Muscle of leg (tissue), 11 donors: ENCODE measurements around the gene CCM2. TPM values are rescaled to one million over a fixed set of nuclear protein-coding genes. Genes with fewer than 3 reads are reported as not detected.

Source experiments
- DNase-seq: peaks from one replicate; pipeline ENCODE4 v3.0.0; 2013
- H3K27ac ChIP-seq: one replicate; pipeline ENCODE4 v1.5.1; 2013; ENCODE audit warnings: mild to moderate bottlenecking, low read length, control low read depth
- H3K27me3 ChIP-seq: one replicate; pipeline ENCODE4 v1.6.1; 2013; ENCODE audit warnings: low read length; ENCODE audit not compliant: control insufficient read depth, insufficient read depth
- H3K36me3 ChIP-seq: one replicate; pipeline ENCODE4 v1.6.1; 2013; ENCODE audit warnings: low read length; ENCODE audit not compliant: control insufficient read depth, insufficient read depth
- H3K4me1 ChIP-seq: one replicate; pipeline ENCODE4 v1.6.1; 2013; ENCODE audit warnings: low read length; ENCODE audit not compliant: control insufficient read depth, insufficient read depth
- H3K4me3 ChIP-seq: one replicate; pipeline ENCODE4 v1.5.1; 2013; ENCODE audit warnings: low read length, control low read depth
- H3K9me3 ChIP-seq: replicated peaks from 2 replicates; pipeline ENCODE4 v1.6.1; 2013; ENCODE audit warnings: low read depth, low read length; ENCODE audit not compliant: control insufficient read depth
- whole genome bisulfite sequencing: methylation state at CpG from one replicate; pipeline ENCODE4 v1.1.5; 2013; ENCODE audit warnings: missing lambda C conversion rate; ENCODE audit not compliant: insufficient coverage; 5-methylcytosine and 5-hydroxymethylcytosine counted together
- polyA plus RNA-seq, 8 donors: library from polyadenylated mRNA; unstranded; fragments of 120-200 nt; gene quantifications; one replicate each; pipeline versions ENCODE4 v1.2.1 to v1.2.3, GENCODE V29; 2013; ENCODE audit warnings: inconsistent platforms in 1 of 8, low replicate concordance in 1 of 8; ENCODE audit not compliant: insufficient read length in 8 of 8, insufficient read depth in 1 of 8
- total RNA-seq: library from RNA; stranded (reverse); fragments of 120-200 nt; gene quantifications from one replicate; pipeline ENCODE4 v1.2.4, GENCODE V29; 2013

The CCM2 gene
- total and polyA plus RNA-seq, 9 donors: 36.1 to 47.2 (median 43.1) TPM

DNA sequence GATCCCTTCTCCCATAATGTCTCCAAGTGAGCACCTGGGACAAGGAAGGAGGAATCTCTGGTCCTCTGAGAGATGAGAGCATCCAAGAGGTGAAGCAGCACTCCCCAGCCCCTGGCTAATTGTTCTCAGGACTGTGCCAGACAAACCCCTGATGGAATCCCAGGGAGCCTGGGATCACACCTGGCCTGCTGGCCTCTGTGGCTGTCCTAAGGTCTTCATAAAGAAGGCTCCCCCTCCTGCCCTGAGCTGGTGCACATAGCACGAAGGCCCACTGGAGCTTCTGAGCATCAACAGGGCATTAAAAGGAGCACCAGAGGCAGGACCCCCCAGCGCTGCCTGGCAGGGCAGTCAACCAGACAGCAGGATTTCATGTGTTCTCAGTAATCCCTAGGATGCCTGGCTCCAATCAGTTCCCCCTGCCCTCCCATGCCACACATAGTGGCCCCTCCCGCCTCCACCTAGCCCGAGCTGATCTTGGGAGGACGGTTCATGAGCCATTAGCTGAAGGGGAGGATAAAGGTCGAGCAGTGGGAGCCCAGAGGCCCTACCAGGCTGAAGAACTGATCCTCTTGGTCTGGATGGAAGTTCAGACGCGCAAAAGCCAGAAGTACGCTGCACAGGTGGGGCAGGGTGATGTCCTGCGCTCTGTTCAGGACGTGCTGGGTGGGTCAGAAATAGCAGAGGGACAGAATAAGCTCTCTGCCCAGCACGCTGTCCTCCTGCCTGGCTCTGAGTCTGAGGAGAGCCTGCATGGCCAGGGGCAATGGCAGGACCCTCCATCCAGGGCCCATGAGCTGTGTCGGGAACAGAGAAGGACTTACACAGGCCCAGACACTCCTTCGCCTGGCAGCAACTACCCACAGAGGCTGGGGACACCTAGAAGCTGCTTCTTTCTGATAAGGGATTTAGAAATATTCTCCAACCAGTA, 103.0 kb downstream of the CCM2 start:
- DNase-seq: no peak
- no peaks in the 10 kb centered on the region for H3K4me1 ChIP-seq
- H3K36me3 ChIP-seq: peaks cover 91% of the 10 kb centered on the region
- no peak overlapping the region for H3K27ac ChIP-seq
- no peaks in the 10 kb centered on the region for H3K9me3 ChIP-seq
- WGBS: 93% methylated on average over 8 of the region's 14 CpGs
- H3K27me3 ChIP-seq: no peaks in the 10 kb centered on the region
- no peak overlapping the region for H3K4me3 ChIP-seq

DNA sequence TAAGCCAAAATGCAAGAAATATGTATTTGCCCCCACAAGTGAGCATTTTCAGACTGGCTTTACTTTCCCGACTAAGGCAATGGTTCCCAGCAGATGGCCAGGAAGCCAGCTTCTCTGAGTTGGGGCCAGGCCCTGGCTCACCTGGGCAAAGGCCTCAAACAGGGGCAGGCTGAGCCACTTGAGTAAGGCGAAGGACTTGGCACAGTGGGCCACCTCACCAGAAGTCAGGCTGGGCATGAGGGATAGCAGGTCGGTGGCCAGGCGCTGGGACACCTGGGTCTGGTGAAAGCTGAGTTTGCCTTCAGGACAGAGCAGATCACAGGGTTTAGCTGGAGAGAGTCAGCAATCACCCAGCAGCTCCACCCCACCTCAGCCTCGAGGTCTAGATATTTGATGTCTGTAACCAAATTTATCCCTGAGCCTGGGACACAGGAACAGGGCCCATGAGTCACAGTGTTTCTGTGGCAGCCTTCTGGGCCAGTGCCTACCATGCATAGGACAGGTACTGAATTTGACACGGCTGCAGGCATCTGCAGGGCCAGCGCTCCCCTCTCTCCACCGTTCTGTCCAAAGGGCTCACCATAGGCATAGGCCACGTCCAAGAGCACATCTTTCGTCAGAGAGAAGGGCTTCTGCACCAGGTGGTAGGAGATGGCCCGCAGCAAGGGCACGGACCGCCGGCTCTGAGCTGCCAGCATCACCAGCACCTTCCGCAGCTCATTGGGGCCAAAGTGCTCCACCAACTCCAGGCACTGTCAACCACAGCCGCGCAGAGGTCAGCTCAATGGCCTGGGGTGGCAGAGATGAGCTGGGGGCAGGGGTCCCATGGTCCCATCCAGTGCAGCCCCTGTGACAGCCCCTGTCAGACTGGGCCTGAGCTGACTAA, 104.2 kb downstream of the CCM2 start:
- no peaks in the 10 kb centered on the region for H3K27me3 ChIP-seq
- no peak for DNase-seq
- no peaks in the 10 kb centered on the region for H3K9me3 ChIP-seq
- no peak overlapping the region for H3K27ac ChIP-seq
- H3K4me3 ChIP-seq: no peak overlapping the region
- no peaks in the 10 kb centered on the region for H3K4me1 ChIP-seq
- WGBS: 94% methylated on average over 14 of the region's 17 CpGs
- peaks cover 97% of the 10 kb centered on the region for H3K36me3 ChIP-seq

- H3K36me3 ChIP-seq: peaks cover 91% of the 10 kb centered on the region
- WGBS: 93% methylated on average over 12 of the region's 12 CpGs
- H3K27ac ChIP-seq: no peak overlapping the region
- H3K4me1 ChIP-seq: peaks cover under 1% of the 10 kb centered on the region
- no peak for DNase-seq
- H3K4me3 ChIP-seq: no peak overlapping the region
- H3K27me3 ChIP-seq: no peaks in the 10 kb centered on the region
- no peaks in the 10 kb centered on the region for H3K9me3 ChIP-seq
Observed at GRCh38 chr7:45104844-45105587, 105.0 kb downstream of the CCM2 start.

- Histone ChIP-seq H3K36me3 (peaks cover 84% of the 10 kb centered on the region), H3K27ac (no peak overlapping the region), H3K4me3 (no peak overlapping the region), H3K4me1 (peaks cover 3% of the 10 kb centered on the region), H3K9me3 (no peaks in the 10 kb centered on the region), H3K27me3 (no peaks in the 10 kb centered on the region)
- no peak for DNase-seq
- WGBS: 95% methylated on average over 6 of the region's 8 CpGs
Observed at GRCh38 chr7:45105588-45106188, 105.7 kb downstream of the CCM2 start.

DNA sequence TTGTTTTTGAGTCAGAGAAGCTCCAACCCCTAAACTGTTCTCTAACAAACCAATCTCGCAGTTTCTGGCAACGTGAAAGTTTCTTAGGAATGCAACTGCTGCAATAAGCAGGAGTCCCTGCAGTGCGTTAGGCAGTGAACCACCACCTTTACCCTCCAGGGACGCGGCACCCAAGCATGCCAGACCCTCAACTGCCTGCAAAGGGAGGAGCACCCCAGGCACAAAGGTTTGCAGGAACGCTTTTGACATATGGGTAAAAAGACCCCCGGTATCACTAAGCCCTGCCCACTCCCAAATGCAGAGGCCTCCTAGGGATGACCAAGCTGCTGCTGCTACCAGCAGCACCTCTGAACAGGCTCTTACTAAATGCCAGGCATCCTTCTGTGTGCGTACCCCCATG, 106.8 kb downstream of the CCM2 start:
- no peak overlapping the region for H3K27ac ChIP-seq
- peaks cover 3% of the 10 kb centered on the region for H3K4me1 ChIP-seq
- H3K4me3 ChIP-seq: no peak overlapping the region
- H3K36me3 ChIP-seq: peaks cover 73% of the 10 kb centered on the region
- no peaks in the 10 kb centered on the region for H3K9me3 ChIP-seq
- DNase-seq: no peak
- WGBS: 83% methylated on average over 1 of the region's 8 CpGs
- H3K27me3 ChIP-seq: no peaks in the 10 kb centered on the region

- no CpG with 5 or more reads among the region's 3 CpGs for WGBS
- no peak overlapping the region for H3K4me3 ChIP-seq
- no peaks in the 10 kb centered on the region for H3K9me3 ChIP-seq
Observed at GRCh38 chr7:45107356-45107755, 107.4 kb downstream of the CCM2 start.

DNA sequence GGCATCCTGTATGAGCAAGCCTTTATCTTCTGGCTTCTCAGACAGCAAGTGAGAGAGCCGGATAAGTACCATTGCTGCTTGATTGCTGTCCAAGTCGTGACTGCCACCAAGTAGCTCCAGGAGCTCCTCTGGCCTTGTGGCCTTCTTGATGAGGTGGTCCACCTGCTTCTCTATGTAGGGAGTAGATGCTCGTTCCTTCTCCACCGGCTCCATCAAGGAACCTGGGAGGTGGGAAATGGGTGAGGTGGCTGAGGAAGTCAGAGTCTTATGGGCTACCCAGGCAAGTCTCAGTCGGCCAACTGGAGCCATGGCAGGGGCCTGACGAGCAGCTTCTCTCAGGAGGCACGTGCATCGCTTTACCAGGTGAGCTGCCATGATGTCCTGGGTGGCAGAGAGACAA, 108.9 kb downstream of the CCM2 start:
- no peaks in the 10 kb centered on the region for H3K9me3 ChIP-seq
- WGBS: 94% methylated on average over 8 of the region's 8 CpGs
- peaks cover 10% of the 10 kb centered on the region for H3K4me1 ChIP-seq
- H3K27me3 ChIP-seq: no peaks in the 10 kb centered on the region
- no peak overlapping the region for H3K27ac ChIP-seq
- H3K4me3 ChIP-seq: no peak overlapping the region
- peaks cover 52% of the 10 kb centered on the region for H3K36me3 ChIP-seq
- no peak for DNase-seq

More at GRCh38 chr7:45107356-45107755, 107.4 kb downstream of the CCM2 start:
- no peaks in the 10 kb centered on the region for H3K27me3 ChIP-seq
- no peak overlapping the region for H3K27ac ChIP-seq
- H3K36me3 ChIP-seq: peaks cover 67% of the 10 kb centered on the region
- peaks cover 7% of the 10 kb centered on the region for H3K4me1 ChIP-seq
- no peak for DNase-seq

DNA sequence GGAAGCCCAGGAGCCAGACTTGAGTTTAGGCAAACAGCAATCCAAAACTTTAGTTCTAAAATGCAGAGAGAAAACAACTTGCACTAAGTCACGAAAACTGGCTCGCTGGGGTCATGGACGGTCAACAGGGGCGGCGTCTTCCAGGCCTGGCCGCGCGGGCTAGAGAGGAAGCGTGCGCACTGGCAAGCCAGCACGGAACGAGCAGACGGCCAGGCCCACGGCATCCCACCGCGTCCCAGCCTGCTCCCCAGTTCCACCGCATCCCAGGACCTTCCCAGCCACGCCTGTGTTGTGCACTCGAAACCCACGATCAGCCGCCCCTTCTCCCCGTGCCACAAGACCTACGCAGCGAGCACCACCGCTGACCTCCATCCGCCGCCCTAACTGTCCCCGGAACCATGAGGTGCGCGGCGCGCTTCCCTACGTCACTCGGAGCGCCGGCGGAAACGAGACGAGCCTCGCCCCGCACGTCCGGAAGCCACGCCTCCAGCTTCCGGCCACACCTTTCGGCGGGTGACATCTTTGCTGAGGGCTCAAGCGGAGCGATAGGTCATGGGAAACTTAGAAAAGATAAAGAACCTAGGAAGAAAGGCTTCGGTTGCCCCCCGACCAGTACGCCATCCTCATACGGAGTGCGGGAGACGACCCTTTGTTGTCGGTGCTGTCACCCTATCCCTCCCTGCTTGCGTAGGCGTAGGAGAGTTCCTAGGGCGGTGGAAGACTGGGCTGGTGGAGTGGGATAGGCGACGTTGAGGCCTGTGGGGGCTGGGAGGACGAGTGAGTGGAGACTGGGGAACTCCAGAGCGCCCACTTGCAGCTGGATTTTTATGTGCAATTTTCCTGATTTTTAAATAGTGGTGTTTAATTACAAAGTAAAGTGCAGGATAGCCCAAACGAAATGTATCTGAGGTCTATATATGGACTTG, 111.6 kb downstream of the CCM2 start, which contains the start of gene TBRG4:
TSS of gene TBRG4 (minus strand) at position 400 of the 926 bp plus-strand sequence. CDS start 2,460 bp downstream, outside the sequence.
- DNase-seq: peak; percentile 98
- H3K36me3 ChIP-seq: peaks cover 26% of the 10 kb centered on the region
- peak within 1 kb of the TSS; percentile 99 for H3K27ac ChIP-seq
- WGBS: under 1% methylated on average over 54 of the region's 64 CpGs
- peaks cover 4% of the 10 kb centered on the region for H3K27me3 ChIP-seq
- H3K9me3 ChIP-seq: no peaks in the 10 kb centered on the region
- peaks cover 10% of the 10 kb centered on the region for H3K4me1 ChIP-seq
- peak within 1 kb of the TSS; percentile 97 for H3K4me3 ChIP-seq

DNA sequence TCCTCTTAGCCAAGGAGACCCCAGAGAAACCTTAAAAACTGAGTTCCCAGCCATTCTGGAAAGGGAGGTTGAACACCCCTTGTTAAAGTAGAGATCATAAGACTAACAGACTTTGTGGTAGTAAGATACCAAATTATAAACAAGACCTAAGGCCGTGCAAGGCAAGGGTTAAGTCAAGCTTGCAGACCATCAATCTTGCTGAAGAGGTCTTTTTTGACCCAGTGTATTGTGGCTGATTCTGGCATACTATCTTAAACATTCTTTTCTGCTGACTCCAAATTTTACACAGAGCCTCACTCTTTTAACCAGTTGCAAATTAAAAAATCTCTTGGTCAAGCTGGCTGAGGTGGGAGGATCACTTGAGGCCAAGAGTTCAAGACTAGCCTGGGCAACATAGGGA, 112.6 kb downstream of the CCM2 start:
- no peak overlapping the region for H3K4me3 ChIP-seq
- H3K27me3 ChIP-seq: peaks cover 7% of the 10 kb centered on the region
- no peak overlapping the region for H3K27ac ChIP-seq
- no CpG with 5 or more reads among the region's 1 CpG for WGBS
- peaks cover 10% of the 10 kb centered on the region for H3K4me1 ChIP-seq
- DNase-seq: no peak
- H3K36me3 ChIP-seq: peaks cover 17% of the 10 kb centered on the region
- no peaks in the 10 kb centered on the region for H3K9me3 ChIP-seq
